ENCODE measurements around the gene WNT8B.

- no peak for TF ChIP-seq SRF (IDR thresholded peaks at IDR 0.05; ENCODE audit: low read depth in 2 of 2, low read length in 2 of 2)
- TF ChIP-seq POLR2A (IDR thresholded peaks at IDR 0.05; ENCODE audit: low read depth, low read length), result no peak
- no peak for TF ChIP-seq TCF3 (IDR thresholded peaks at IDR 0.05; ENCODE audit: borderline replicate concordance, insufficient read depth, low read depth, low read length)
- TF ChIP-seq, protein P1, sequence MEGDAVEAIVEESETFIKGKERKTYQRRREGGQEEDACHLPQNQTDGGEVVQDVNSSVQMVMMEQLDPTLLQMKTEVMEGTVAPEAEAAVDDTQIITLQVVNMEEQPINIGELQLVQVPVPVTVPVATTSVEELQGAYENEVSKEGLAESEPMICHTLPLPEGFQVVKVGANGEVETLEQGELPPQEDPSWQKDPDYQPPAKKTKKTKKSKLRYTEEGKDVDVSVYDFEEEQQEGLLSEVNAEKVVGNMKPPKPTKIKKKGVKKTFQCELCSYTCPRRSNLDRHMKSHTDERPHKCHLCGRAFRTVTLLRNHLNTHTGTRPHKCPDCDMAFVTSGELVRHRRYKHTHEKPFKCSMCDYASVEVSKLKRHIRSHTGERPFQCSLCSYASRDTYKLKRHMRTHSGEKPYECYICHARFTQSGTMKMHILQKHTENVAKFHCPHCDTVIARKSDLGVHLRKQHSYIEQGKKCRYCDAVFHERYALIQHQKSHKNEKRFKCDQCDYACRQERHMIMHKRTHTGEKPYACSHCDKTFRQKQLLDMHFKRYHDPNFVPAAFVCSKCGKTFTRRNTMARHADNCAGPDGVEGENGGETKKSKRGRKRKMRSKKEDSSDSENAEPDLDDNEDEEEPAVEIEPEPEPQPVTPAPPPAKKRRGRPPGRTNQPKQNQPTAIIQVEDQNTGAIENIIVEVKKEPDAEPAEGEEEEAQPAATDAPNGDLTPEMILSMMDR (IDR thresholded peaks at IDR 0.05 in 2 of 3, conservative IDR thresholded peaks at IDR 0.05 in 1 of 3; ENCODE audit: control insufficient read depth in 2 of 3, extremely low read depth in 1 of 3, insufficient read depth in 1 of 3, low read depth in 3 of 3, low read length in 3 of 3), result no peak
- TF ChIP-seq, protein P2, sequence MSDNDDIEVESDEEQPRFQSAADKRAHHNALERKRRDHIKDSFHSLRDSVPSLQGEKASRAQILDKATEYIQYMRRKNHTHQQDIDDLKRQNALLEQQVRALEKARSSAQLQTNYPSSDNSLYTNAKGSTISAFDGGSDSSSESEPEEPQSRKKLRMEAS (IDR thresholded peaks at IDR 0.05; ENCODE audit: low read depth, low read length), result no peak
- TF ChIP-seq SREBF2 (IDR thresholded peaks at IDR 0.05; ENCODE audit: low read length), result no peak
- no peak for TF ChIP-seq TCF12 (IDR thresholded peaks at IDR 0.05; ENCODE audit: low read depth, low read length)
- no peak for TF ChIP-seq EP300 (IDR thresholded peaks at IDR 0.05; ENCODE audit: borderline replicate concordance in 1 of 2, control insufficient read depth in 1 of 2, low read depth in 2 of 2, low read length in 2 of 2)
- TF ChIP-seq EZH2 (IDR thresholded peaks at IDR 0.05; ENCODE audit: borderline replicate concordance, control insufficient read depth, low read depth, low read length), result no peak
Observed at GRCh38 chr10:100468978-100469377, 6.2 kb downstream of the WNT8B start.

Data from GM12878 (cell line).